ENCODE measurements around the gene SHLD1. TPM values are rescaled to one million over a fixed set of nuclear protein-coding genes. Genes with fewer than 3 reads are reported as not detected.

SHLD1 gene
- total RNA-seq, 1 donor: 2.0 TPM

DNA sequence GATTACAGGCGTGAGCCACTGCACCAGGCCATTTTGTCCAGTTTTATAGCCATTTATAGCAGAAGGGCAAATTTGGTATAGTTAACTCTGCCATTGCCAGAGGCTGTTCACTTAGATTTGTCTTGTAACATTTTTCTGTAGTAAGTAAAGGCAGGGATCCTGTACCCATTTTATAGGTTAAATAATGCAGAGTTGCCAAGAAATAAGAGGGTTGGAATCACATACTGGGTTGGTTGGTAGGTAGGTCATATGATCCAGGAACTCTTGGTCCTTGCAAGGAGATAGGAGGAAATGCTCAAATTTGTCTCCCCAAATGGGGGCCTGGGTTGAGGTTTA lies 68.1 kb downstream of the SHLD1 start:
- TF ChIP-seq, protein P1, sequence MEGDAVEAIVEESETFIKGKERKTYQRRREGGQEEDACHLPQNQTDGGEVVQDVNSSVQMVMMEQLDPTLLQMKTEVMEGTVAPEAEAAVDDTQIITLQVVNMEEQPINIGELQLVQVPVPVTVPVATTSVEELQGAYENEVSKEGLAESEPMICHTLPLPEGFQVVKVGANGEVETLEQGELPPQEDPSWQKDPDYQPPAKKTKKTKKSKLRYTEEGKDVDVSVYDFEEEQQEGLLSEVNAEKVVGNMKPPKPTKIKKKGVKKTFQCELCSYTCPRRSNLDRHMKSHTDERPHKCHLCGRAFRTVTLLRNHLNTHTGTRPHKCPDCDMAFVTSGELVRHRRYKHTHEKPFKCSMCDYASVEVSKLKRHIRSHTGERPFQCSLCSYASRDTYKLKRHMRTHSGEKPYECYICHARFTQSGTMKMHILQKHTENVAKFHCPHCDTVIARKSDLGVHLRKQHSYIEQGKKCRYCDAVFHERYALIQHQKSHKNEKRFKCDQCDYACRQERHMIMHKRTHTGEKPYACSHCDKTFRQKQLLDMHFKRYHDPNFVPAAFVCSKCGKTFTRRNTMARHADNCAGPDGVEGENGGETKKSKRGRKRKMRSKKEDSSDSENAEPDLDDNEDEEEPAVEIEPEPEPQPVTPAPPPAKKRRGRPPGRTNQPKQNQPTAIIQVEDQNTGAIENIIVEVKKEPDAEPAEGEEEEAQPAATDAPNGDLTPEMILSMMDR (IDR thresholded peaks at IDR 0.05; ENCODE audit: insufficient read depth, low read length): no peak
- H3K4me3 ChIP-seq (ENCODE audit: low read depth, low read length): no peak overlapping the region
- DNase-seq (ENCODE audit: low read depth): no peak

- H3K4me3 ChIP-seq (ENCODE audit: low read depth, low read length): no peak overlapping the region
- TF ChIP-seq, protein P1 (IDR thresholded peaks at IDR 0.05; ENCODE audit: insufficient read depth, low read length): no peak
- DNase-seq (ENCODE audit: low read depth): no peak
Observed at GRCh38 chr20:5820738-5821137, 70.5 kb downstream of the SHLD1 start.

DNA sequence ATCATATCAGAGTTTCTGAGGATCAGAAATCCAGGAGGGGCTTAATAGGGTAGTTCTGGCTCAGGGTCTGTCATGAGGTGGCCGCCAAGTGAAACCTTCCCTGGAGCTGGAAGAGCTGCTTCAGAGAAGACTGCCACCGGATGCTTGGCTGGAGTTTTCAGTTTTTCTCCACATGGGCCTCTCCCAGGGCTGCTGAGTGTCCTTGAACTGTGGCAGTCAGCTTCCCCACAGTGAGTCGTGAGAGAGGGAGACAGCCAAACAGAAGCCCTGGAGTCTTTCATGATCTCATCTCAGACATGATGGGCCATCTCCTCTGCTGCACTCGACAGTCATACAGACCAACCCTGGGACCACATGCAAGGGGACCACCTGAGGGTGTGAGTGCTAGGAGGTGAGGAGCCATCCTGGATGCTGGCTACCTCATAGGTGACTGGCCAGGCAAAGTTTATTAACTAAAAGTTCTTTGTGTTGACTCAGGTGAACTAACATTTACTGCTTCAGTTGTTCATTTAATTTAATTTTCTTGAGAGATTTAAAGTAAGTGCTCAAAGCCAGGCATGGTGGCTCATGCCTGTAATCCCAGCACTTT lies 71.5 kb downstream of the SHLD1 start:
- no peak overlapping the region for H3K4me3 ChIP-seq (ENCODE audit: low read depth, low read length)
- no peak for DNase-seq (ENCODE audit: low read depth)
- TF ChIP-seq, protein P1 (IDR thresholded peaks at IDR 0.05; ENCODE audit: insufficient read depth, low read length): no peak

DNA sequence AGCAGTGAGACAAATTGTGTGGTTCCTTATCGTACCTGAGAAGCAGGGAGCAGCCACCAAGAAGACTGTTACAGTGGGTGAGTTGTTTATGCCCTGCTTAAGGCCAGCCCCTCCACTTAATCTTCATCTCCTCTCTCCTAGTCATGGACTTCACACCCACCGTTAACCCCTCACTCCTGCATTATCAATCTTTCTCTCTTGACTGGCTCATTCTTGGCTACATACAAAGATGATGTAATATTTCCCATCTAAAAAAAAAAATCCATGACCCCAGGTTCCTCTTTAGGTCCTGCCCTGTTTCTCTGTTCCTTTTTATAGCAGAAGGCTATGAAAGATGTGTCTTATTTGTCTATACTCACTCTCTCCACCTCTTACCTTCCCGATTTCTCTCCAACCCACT lies 72.4 kb downstream of the SHLD1 start:
- TF ChIP-seq, protein P1 (IDR thresholded peaks at IDR 0.05; ENCODE audit: insufficient read depth, low read length): no peak
- no peak overlapping the region for H3K4me3 ChIP-seq (ENCODE audit: low read depth, low read length)
- DNase-seq (ENCODE audit: low read depth): no peak

- no peak for DNase-seq (ENCODE audit: low read depth)
- no peak overlapping the region for H3K4me3 ChIP-seq (ENCODE audit: low read depth, low read length)
- TF ChIP-seq, protein P1 (IDR thresholded peaks at IDR 0.05; ENCODE audit: insufficient read depth, low read length): no peak
Observed at GRCh38 chr20:5825130-5825719, 75.0 kb downstream of the SHLD1 start.

DNA sequence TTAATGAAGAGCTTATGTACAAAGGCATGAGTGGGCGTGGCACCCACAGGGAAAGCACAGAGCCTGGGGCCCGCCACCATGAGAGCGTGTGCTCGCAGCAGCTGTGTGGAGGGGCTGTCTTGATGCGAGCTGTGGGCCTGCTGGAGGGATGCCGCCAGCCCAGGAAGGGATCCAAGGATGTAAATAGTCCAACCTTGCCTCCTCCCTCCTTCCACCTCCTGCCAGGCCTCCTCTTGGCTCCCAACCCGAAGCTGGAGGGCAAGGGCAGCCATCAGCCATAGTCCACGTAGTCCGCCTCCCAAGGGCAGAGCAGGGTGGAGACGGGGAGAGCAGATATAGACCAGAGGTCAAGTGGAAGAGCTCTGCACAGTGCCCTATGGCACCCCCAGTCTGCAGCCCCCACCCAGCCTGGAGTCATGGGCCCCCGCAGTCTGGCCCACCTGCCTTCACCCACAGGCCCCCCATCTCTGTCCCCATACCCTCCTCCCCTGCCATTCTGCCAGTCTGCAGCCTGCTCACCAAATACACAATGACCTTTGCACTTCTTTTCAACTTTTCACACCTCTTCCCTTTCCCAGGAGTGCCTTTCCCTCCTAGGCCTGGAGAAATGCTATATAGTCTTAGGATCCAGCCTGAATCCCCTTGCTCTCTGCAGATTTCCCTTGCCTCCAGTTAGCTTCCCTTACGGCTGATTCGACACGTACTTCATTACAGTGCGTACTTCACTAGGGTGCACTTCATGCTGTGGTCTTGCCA lies 77.1 kb downstream of the SHLD1 start:
- H3K4me3 ChIP-seq (ENCODE audit: low read depth, low read length): no peak overlapping the region
- TF ChIP-seq, protein P1 (IDR thresholded peaks at IDR 0.05; ENCODE audit: insufficient read depth, low read length): no peak
- no peak for DNase-seq (ENCODE audit: low read depth)

All from fibroblast of the aortic adventitia (primary cell).